H1 (cell line): ENCODE measurements around the gene MRTFA. TPM values are rescaled to one million over a fixed set of nuclear protein-coding genes. Genes with fewer than 3 reads are reported as not detected.
A peak's percentile ranks its signal among the peaks of the same experiment; 100 is the strongest.

ENCODE experiments used
- CTCF ChIA-PET: fragments of 300-600 bp; sonication (Branson Sonifier 250); formaldehyde crosslinking; loops from one replicate; lab custom pipeline; 2021; ENCODE audit not compliant: partially characterized antibody; lab: Charles Lee
- POLR2A ChIA-PET: fragments of 300-600 bp; sonication (Branson Sonifier 250); formaldehyde crosslinking; loops from one replicate; lab custom pipeline; 2021; ENCODE audit warnings: inconsistent platforms; ENCODE audit not compliant: partially characterized antibody; lab: Charles Lee
- DNase-seq, 2 experiments: peaks; one replicate each; pipeline versions ENCODE4 v3.0.0 to v3.0.0-alpha.2; 2010 to 2022; ENCODE audit warnings: low spot score in 2 of 2, low read depth in 1 of 2, mixed read lengths in 1 of 2
- FAIRE-seq: peaks from 2 replicates; lab custom pipeline; 2011; peaks lifted over from hg19 to GRCh38; lab: Jason Lieb, UNC
- H2AFZ ChIP-seq: 2 replicates; pipeline ENCODE4 v1.8.1; 2012; ENCODE audit warnings: low read length, inconsistent platforms
- H2AK5ac ChIP-seq: 2 replicates; pipeline ENCODE4 v1.6.1; 2013; ENCODE audit warnings: low read depth, low read length
- H2BK120ac ChIP-seq: replicated peaks from 2 replicates; pipeline ENCODE3; 2013; ENCODE audit warnings: low read depth, low read length, inconsistent platforms
- H2BK12ac ChIP-seq: 2 replicates; pipeline ENCODE4 v1.6.1; 2013; ENCODE audit warnings: low read depth, low read length
- H2BK15ac ChIP-seq: 2 replicates; pipeline ENCODE4 v1.6.1; 2013; ENCODE audit warnings: low read length
- H2BK20ac ChIP-seq: 2 replicates; pipeline ENCODE4 v1.6.1; 2013; ENCODE audit warnings: low read length
- H2BK5ac ChIP-seq: 2 replicates; pipeline ENCODE4 v1.6.1; 2013; ENCODE audit warnings: low read depth, low read length
- H3K14ac ChIP-seq: 2 replicates; pipeline ENCODE4 v1.6.1; 2013; ENCODE audit warnings: inconsistent platforms; ENCODE audit not compliant: insufficient read length
- H3K18ac ChIP-seq: 2 replicates; pipeline ENCODE4 v1.6.1; 2013; ENCODE audit warnings: low read length; ENCODE audit errors: extremely low read depth
- H3K23ac ChIP-seq: 2 replicates; pipeline ENCODE4 v1.6.1; 2013; ENCODE audit warnings: inconsistent platforms; ENCODE audit not compliant: insufficient read length
- H3K23me2 ChIP-seq: 2 replicates; pipeline ENCODE4 v1.6.1; 2013; ENCODE audit warnings: low read depth, low read length
- H3K27ac ChIP-seq: 2 replicates; pipeline ENCODE4 v1.6.1; 2011; ENCODE audit warnings: low read depth, low read length, inconsistent platforms
- H3K27me3 ChIP-seq, 4 experiments: replicated peaks in 1 of 4; 1 replicate in 1 of 4; 2 replicates in 3 of 4; pipeline versions ENCODE4 v1.6.1 to v1.8.1; 2011 to 2013; ENCODE audit warnings: low read length in 3 of 4, mild to moderate bottlenecking in 3 of 4, inconsistent platforms in 2 of 4, mixed read lengths in 2 of 4, moderate library complexity in 1 of 4; ENCODE audit not compliant: control insufficient read depth in 3 of 4, insufficient read depth in 3 of 4; ENCODE audit errors: extremely low read depth in 1 of 4
- H3K36me3 ChIP-seq, 4 experiments: 2 replicates each; pipeline versions ENCODE4 v1.6.1 to v1.8.1; 2011 to 2013; ENCODE audit warnings: mild to moderate bottlenecking in 4 of 4, low read length in 3 of 4, moderate library complexity in 2 of 4, control low read depth in 1 of 4, inconsistent platforms in 1 of 4; ENCODE audit not compliant: insufficient read depth in 4 of 4, control insufficient read depth in 2 of 4
- H3K4ac ChIP-seq: replicated peaks from 2 replicates; pipeline ENCODE3; 2013; ENCODE audit warnings: low read length, low read depth, mixed read lengths, inconsistent platforms; ENCODE audit not compliant: insufficient read length
- H3K4me1 ChIP-seq, 4 experiments: replicated peaks in 1 of 4; 1 replicate in 1 of 4; 2 replicates in 3 of 4; pipeline versions ENCODE4 v1.6.1 to v1.8.1; 2011 to 2013; ENCODE audit warnings: low read length in 3 of 4, inconsistent platforms in 2 of 4, mixed read lengths in 1 of 4; ENCODE audit not compliant: insufficient read depth in 4 of 4, control insufficient read depth in 3 of 4
- H3K4me2 ChIP-seq, 2 experiments: 2 replicates each; pipeline versions ENCODE4 v1.6.1 to v1.8.1; 2011 to 2013; ENCODE audit warnings: low read depth in 2 of 2, low read length in 2 of 2, control low read depth in 1 of 2, inconsistent platforms in 1 of 2, mild to moderate bottlenecking in 1 of 2; ENCODE audit not compliant: insufficient read depth in 1 of 2
- H3K4me3 ChIP-seq, 4 experiments: fragments of 200-600, 300-600 bp in 1 of 4; sonication (generic), shearing (Covaris generic), sonication (Bioruptor Twin) in 1 of 4; 2 replicates each; pipeline versions ENCODE4 v1.5.1 to v1.8.1; 2011 to 2016; ENCODE audit warnings: low read length in 4 of 4, low read depth in 3 of 4, control low read depth in 2 of 4, inconsistent platforms in 2 of 4, mild to moderate bottlenecking in 2 of 4, mixed read lengths in 1 of 4, moderate library complexity in 1 of 4; ENCODE audit not compliant: insufficient read depth in 2 of 4; ENCODE audit errors: extremely low read depth in 1 of 4
- H3K56ac ChIP-seq: replicated peaks from 2 replicates; pipeline ENCODE3; 2013; ENCODE audit warnings: low read depth, mild to moderate bottlenecking, mixed read lengths, low read length, inconsistent platforms; ENCODE audit not compliant: insufficient read length
- H3K79me1 ChIP-seq: 2 replicates; pipeline ENCODE4 v1.6.1; 2013; ENCODE audit warnings: low read depth, low read length, control low read depth
- H3K79me2 ChIP-seq, 2 experiments: 2 replicates each; pipeline versions ENCODE4 v1.6.1 to v1.8.1; 2012 to 2013; ENCODE audit warnings: low read length in 2 of 2, mild to moderate bottlenecking in 2 of 2, inconsistent platforms in 1 of 2; ENCODE audit not compliant: insufficient read depth in 2 of 2, control insufficient read depth in 1 of 2
- H3K9ac ChIP-seq, 4 experiments: replicated peaks in 1 of 4; 1 replicate in 1 of 4; 2 replicates in 3 of 4; pipeline versions ENCODE4 v1.6.1 to v1.8.1; 2011 to 2013; ENCODE audit warnings: low read depth in 3 of 4, low read length in 3 of 4, control low read depth in 2 of 4, mild to moderate bottlenecking in 2 of 4, moderate library complexity in 2 of 4, inconsistent platforms in 1 of 4; ENCODE audit errors: extremely low read depth in 1 of 4
- H3K9me3 ChIP-seq, 2 experiments: 2 replicates each; pipeline versions ENCODE4 v1.6.1 to v1.8.1; 2012 to 2013; ENCODE audit warnings: mild to moderate bottlenecking in 2 of 2, moderate library complexity in 2 of 2, control low read depth in 1 of 2, inconsistent platforms in 1 of 2, low read depth in 1 of 2, low read length in 1 of 2, mixed read lengths in 1 of 2; ENCODE audit not compliant: insufficient read depth in 2 of 2
- H4K20me1 ChIP-seq, 2 experiments: replicated peaks in 1 of 2; 2 replicates each; pipeline versions ENCODE3 to v1.8.1; 2011 to 2013; ENCODE audit warnings: inconsistent platforms in 2 of 2, low read length in 2 of 2, mild to moderate bottlenecking in 1 of 2; ENCODE audit not compliant: insufficient read depth in 2 of 2, control insufficient read depth in 1 of 2
- H4K5ac ChIP-seq: 2 replicates; pipeline ENCODE4 v1.6.1; 2013; ENCODE audit warnings: low read length, low read depth, mixed read lengths, inconsistent platforms; ENCODE audit not compliant: insufficient read length
- H4K8ac ChIP-seq: 2 replicates; pipeline ENCODE4 v1.8.0; 2013; ENCODE audit warnings: mild to moderate bottlenecking, moderate library complexity, low read length, inconsistent platforms; ENCODE audit not compliant: insufficient read depth; ENCODE audit errors: extremely low read depth
- H4K91ac ChIP-seq: replicated peaks from 2 replicates; pipeline ENCODE3; 2013; ENCODE audit warnings: low read length, mixed read lengths, inconsistent platforms; ENCODE audit not compliant: insufficient read length
- EGR1 ChIP-seq: IDR thresholded peaks from 2 replicates; pipeline ENCODE4 v1.6.1; 2011; ENCODE audit warnings: low read depth, low read length, borderline replicate concordance
- EP300 ChIP-seq, 2 experiments: IDR thresholded peaks; 1 replicate in 1 of 2; 2 replicates in 1 of 2; pipeline ENCODE4 v1.6.1; 2011 to 2012; ENCODE audit warnings: low read depth in 2 of 2, low read length in 2 of 2, mild to moderate bottlenecking in 2 of 2, borderline replicate concordance in 1 of 2, inconsistent platforms in 1 of 2, moderate library complexity in 1 of 2
- JUN ChIP-seq: IDR thresholded peaks from 2 replicates; pipeline ENCODE4 v1.6.1; 2011; ENCODE audit warnings: low read depth, mild to moderate bottlenecking, improper control_type of control experiment, low read length
- SRF ChIP-seq: IDR thresholded peaks from 2 replicates; pipeline ENCODE4 v1.6.1; 2011; ENCODE audit warnings: mild to moderate bottlenecking, low read depth, low read length, moderate library complexity
- WGBS, 2 experiments: shearing (Covaris generic) in 1 of 2; methylation state at CpG; one replicate each; pipeline versions ENCODE4 v1.1.6 to v1.1.7; 2013 to 2015; ENCODE audit warnings: low lambda C conversion rate in 2 of 2, mixed read lengths in 2 of 2, inconsistent platforms in 1 of 2, low coverage in 1 of 2, missing lambda C conversion rate in 1 of 2; ENCODE audit not compliant: insufficient replicate concordance in 2 of 2, insufficient coverage in 1 of 2, insufficient read length in 1 of 2; ENCODE audit errors: extremely low coverage in 1 of 2, missing lambda C conversion rate in 1 of 2; 5-methylcytosine and 5-hydroxymethylcytosine counted together
- polyA plus RNA-seq, 7 experiments: library from polyadenylated mRNA; depleted of rRNA in 3 of 7; stranded (reverse) in 5 of 7; unstranded in 2 of 7; fragments of >200 nt in 5 of 7; fragments of 200-250 nt in 2 of 7; gene quantifications; 1 replicate in 5 of 7; 2 replicates in 1 of 7; 4 replicates in 1 of 7; pipeline versions ENCODE4 v1.2.1 to v1.2.3, GENCODE V29; 2011 to 2013; ENCODE audit warnings: missing spikeins in 2 of 7, mixed read lengths in 2 of 7
- total RNA-seq: library from RNA; stranded (reverse); fragmentation: NEBNext Ultra II Directional; extraction: Animal tissue kit (Norgen Biotek cat#: 25700); gene quantifications from 2 replicates; pipeline ENCODE4 v1.2.1, GENCODE V29; 2021

MRTFA gene
- total and polyA plus RNA-seq, 2 of the 8 experiments (the other 6 are each of a cell fraction or from before 2014, with no cell fraction given), result 5.4 to 37.9 TPM

- Histone ChIP-seq H4K91ac (no peak overlapping the region), H2BK5ac (no peak overlapping the region), H3K4me3 (no peak overlapping the region), H3K36me3 (no peaks in the 10 kb centered on the region), H3K23ac (no peak overlapping the region), H2BK12ac (no peak overlapping the region), H3K27ac (no peak overlapping the region), H3K9me3 (no peaks in the 10 kb centered on the region), H2BK20ac (no peak overlapping the region), H3K4me1 (no peaks in the 10 kb centered on the region), H3K79me2 (no peaks in the 10 kb centered on the region), H2BK15ac (no peak overlapping the region), H4K5ac (no peak overlapping the region), H2BK120ac (no peak overlapping the region), H3K4me2 (no peak overlapping the region), H4K20me1 (no peaks in the 10 kb centered on the region), H3K9ac (no peak overlapping the region), H3K27me3 (no peaks in the 10 kb centered on the region), H3K4ac (no peak overlapping the region), H3K14ac (no peak overlapping the region), H3K56ac (no peak overlapping the region), H4K8ac (no peak overlapping the region), H2AK5ac (0 out of 2 replicates have a peak overlapping the region, but pooled peaks have one; percentile 15), H3K18ac (no peak overlapping the region), H3K23me2 (no peaks in the 10 kb centered on the region), H3K79me1 (no peaks in the 10 kb centered on the region), H2AFZ (no peak overlapping the region)
- POLR2A ChIA-PET, result no interaction called here
- DNase-seq (no peak), FAIRE-seq (no peak)
- 91% methylated on average over 4 of the region's 4 CpGs; no CpG with 5 or more reads in 1 of the 2 experiments for WGBS, 2 experiments
- CTCF ChIA-PET, result no interaction called here
- no peak for TF ChIP-seq SRF
- no peak for TF ChIP-seq EGR1
- no peak for TF ChIP-seq JUN
- TF ChIP-seq EP300 (IDR thresholded peaks at IDR 0.05; ENCODE audit: borderline replicate concordance in 1 of 2, low read depth in 2 of 2, low read length in 2 of 2), result no peak
Observed at GRCh38 chr22:40665312-40665711, 28.8 kb upstream of the MRTFA start.
